ENCODE data around the gene CLEC1A.

DNA sequence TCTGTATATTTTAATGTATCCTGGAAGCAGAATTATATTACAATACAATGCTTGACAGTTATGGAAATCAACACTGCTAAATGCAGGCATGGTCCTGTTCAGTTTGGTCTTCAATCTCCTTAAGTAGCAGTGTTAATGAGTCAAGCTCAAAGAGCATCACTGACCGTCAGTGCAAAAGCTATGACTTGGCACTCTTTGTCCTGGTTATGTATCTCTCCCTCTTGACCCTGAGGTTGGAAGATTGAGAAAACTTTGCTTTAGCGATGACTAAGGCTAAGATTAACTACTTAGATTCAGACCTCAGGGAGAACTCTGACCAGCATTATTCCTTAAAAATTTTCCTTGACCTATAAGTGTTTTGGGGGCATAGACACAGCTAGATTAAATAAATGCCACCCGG lies 20.3 kb upstream of the CLEC1A start:
- TF ChIP-seq POLR2AphosphoS5 (IDR thresholded peaks at IDR 0.05): no peak
- TF ChIP-seq, protein P1, sequence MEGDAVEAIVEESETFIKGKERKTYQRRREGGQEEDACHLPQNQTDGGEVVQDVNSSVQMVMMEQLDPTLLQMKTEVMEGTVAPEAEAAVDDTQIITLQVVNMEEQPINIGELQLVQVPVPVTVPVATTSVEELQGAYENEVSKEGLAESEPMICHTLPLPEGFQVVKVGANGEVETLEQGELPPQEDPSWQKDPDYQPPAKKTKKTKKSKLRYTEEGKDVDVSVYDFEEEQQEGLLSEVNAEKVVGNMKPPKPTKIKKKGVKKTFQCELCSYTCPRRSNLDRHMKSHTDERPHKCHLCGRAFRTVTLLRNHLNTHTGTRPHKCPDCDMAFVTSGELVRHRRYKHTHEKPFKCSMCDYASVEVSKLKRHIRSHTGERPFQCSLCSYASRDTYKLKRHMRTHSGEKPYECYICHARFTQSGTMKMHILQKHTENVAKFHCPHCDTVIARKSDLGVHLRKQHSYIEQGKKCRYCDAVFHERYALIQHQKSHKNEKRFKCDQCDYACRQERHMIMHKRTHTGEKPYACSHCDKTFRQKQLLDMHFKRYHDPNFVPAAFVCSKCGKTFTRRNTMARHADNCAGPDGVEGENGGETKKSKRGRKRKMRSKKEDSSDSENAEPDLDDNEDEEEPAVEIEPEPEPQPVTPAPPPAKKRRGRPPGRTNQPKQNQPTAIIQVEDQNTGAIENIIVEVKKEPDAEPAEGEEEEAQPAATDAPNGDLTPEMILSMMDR (IDR thresholded peaks at IDR 0.05 in 8 of 11, conservative IDR thresholded peaks at IDR 0.05 in 3 of 11): no peak

Data from spleen (tissue), 7 donors.